Panc1 (cell line): ENCODE data around the gene CUL9. TPM values are rescaled to one million over a fixed set of nuclear protein-coding genes. Genes with fewer than 3 reads are reported as not detected.

Experiments
- ATAC-seq: fragments of 200-7000 bp; cut with Tn5 transposase; 2 replicates; pipeline ENCODE4 v1.9.1; 2020; ENCODE audit warnings: mild to moderate bottlenecking, moderate library complexity
- BruUV-seq: library from RNA; stranded (reverse); fragments of 400-500 nt; replicated peaks from 2 replicates; lab custom pipeline; 2021; lab: Mats Ljungman, UMichigan
- CTCF ChIA-PET: fragments of 300-600 bp; sonication (Branson Sonifier 250); formaldehyde crosslinking; loops from one replicate; lab custom pipeline; 2022; ENCODE audit warnings: antibody characterized with exemption; lab: Charles Lee
- POLR2A ChIA-PET: fragments of 300-600 bp; sonication (Branson Sonifier 250); formaldehyde crosslinking; loops from one replicate; lab custom pipeline; 2022; ENCODE audit warnings: antibody characterized with exemption; lab: Charles Lee
- DNase-seq: peaks from one replicate; pipeline ENCODE4 v3.0.0-alpha.2; 2010; ENCODE audit warnings: low read depth, low spot score
- H3K27ac ChIP-seq: 2 replicates; pipeline ENCODE4 v1.5.1; 2011; ENCODE audit warnings: mild to moderate bottlenecking, low read length, inconsistent platforms
- H3K27me3 ChIP-seq: fragments of 200-500 bp; sonication (Bioruptor generic); 2 replicates; pipeline ENCODE4 v1.6.0; 2014; ENCODE audit warnings: low read length, inconsistent platforms; ENCODE audit not compliant: control insufficient read depth, insufficient read depth
- H3K36me3 ChIP-seq: fragments of 200-500 bp; sonication (Bioruptor generic); 2 replicates; pipeline ENCODE4 v1.5.1; 2014; ENCODE audit warnings: inconsistent platforms, mild to moderate bottlenecking, low read length, moderate library complexity; ENCODE audit not compliant: control insufficient read depth, insufficient read depth
- H3K4me1 ChIP-seq: 2 replicates; pipeline ENCODE4 v1.5.1; 2011; ENCODE audit warnings: inconsistent platforms, mild to moderate bottlenecking, low read length, moderate library complexity; ENCODE audit not compliant: control insufficient read depth, insufficient read depth
- H3K4me3 ChIP-seq, 2 experiments: 2 replicates each; pipeline ENCODE4 v1.5.1; 2011 to 2012; ENCODE audit warnings: low read depth in 2 of 2, low read length in 2 of 2, mild to moderate bottlenecking in 2 of 2, inconsistent platforms in 1 of 2, moderate library complexity in 1 of 2
- H3K9me3 ChIP-seq: fragments of 200-500 bp; sonication (Bioruptor generic); 2 replicates; pipeline ENCODE4 v1.5.1; 2014; ENCODE audit warnings: low read depth, mild to moderate bottlenecking, inconsistent platforms, low read length, moderate library complexity; ENCODE audit not compliant: control insufficient read depth, insufficient read depth
- CTCF ChIP-seq: fragments of 450-650 bp; IDR thresholded peaks from 2 replicates; pipeline ENCODE4 v1.5.1; 2017; ENCODE audit warnings: mild to moderate bottlenecking
- POLR2AphosphoS5 ChIP-seq: IDR thresholded peaks from 2 replicates; pipeline ENCODE4 v1.6.1; 2012; ENCODE audit warnings: mild to moderate bottlenecking, low read depth, low read length, moderate library complexity
- REST ChIP-seq, 2 experiments: IDR thresholded peaks; 2 replicates each; pipeline ENCODE4 v1.6.1; 2011 to 2012; ENCODE audit warnings: low read depth in 2 of 2, control low read depth in 1 of 2, low read length in 1 of 2, mild to moderate bottlenecking in 1 of 2, moderate library complexity in 1 of 2; ENCODE audit not compliant: insufficient read depth in 1 of 2
- SIN3A ChIP-seq: IDR thresholded peaks from 2 replicates; pipeline ENCODE4 v1.6.1; 2012; ENCODE audit warnings: low read depth, mild to moderate bottlenecking, low read length, moderate library complexity, borderline replicate concordance; ENCODE audit not compliant: insufficient read depth
- TCF7L2 ChIP-seq: IDR thresholded peaks from 2 replicates; pipeline ENCODE4 v1.6.1; 2011; ENCODE audit warnings: mild to moderate bottlenecking, low read depth, low read length, inconsistent platforms
- in situ Hi-C: cut with HindIII; loops from 2 replicates; pipeline ENCODE4 v1.10.0; 2016; ENCODE audit warnings: low sequenced_read_pairs, low pct_unique_long_range_greater_than_20kb
- intact Hi-C: fragments of 100-400 bp; cut with micrococcal nuclease; formaldehyde crosslinking; loops from one replicate; pipeline ENCODE4 v1.10.0; 2022; ENCODE audit not compliant: unreplicated experiment
- total RNA-seq: library from RNA; stranded (reverse); gene quantifications from one replicate; pipeline ENCODE4 v1.2.1, GENCODE V29; 2021; ENCODE audit not compliant: unreplicated experiment

Gene CUL9
- total RNA-seq, 1 experiment from 2014 or later, result 54.3 TPM

GRCh38 chr6:43267619-43268354, 85.8 kb downstream of the CUL9 start:
- intact Hi-C loops, result no loop called here

GRCh38 chr6:43268355-43268700, 86.3 kb downstream of the CUL9 start:
- no peak overlapping the region for H3K4me3 ChIP-seq
- POLR2A ChIA-PET, result no interaction called here
- no peaks in the 10 kb centered on the region for H3K27me3 ChIP-seq
- H3K4me1 ChIP-seq, result peaks cover 9% of the 10 kb centered on the region
- H3K9me3 ChIP-seq, result no peaks in the 10 kb centered on the region
- no peak overlapping the region for H3K27ac ChIP-seq
- in situ Hi-C loops, result no loop called here
- CTCF ChIA-PET, result no interaction called here
- ATAC-seq (no peak), DNase-seq (no peak)
- H3K36me3 ChIP-seq, result no peaks in the 10 kb centered on the region
- intact Hi-C loops, result no loop called here
- TF ChIP-seq SIN3A (no peak), POLR2AphosphoS5 (no peak), REST (IDR thresholded peaks at IDR 0.05; ENCODE audit: insufficient read depth in 1 of 2, low read depth in 2 of 2, low read length in 1 of 2) (no peak), CTCF (no peak), TCF7L2 (no peak)
- no TSS peak for BruUV-seq

More at GRCh38 chr6:43267619-43268354, 85.8 kb downstream of the CUL9 start:
- no TSS peak for BruUV-seq
- ChIA-PET CTCF (no interaction called here), POLR2A (no interaction called here)
- in situ Hi-C loops, result no loop called here
- H3K27me3 ChIP-seq, result no peaks in the 10 kb centered on the region
- H3K9me3 ChIP-seq, result no peaks in the 10 kb centered on the region
- peaks cover 9% of the 10 kb centered on the region for H3K4me1 ChIP-seq
- ATAC-seq (no peak), DNase-seq (no peak)
- no peak for TF ChIP-seq POLR2AphosphoS5
- no peak for TF ChIP-seq CTCF
- no peak for TF ChIP-seq SIN3A
- TF ChIP-seq REST (IDR thresholded peaks at IDR 0.05; ENCODE audit: insufficient read depth in 1 of 2, low read depth in 2 of 2, low read length in 1 of 2), result no peak
- no peak for TF ChIP-seq TCF7L2
- no peak overlapping the region for H3K4me3 ChIP-seq
- no peaks in the 10 kb centered on the region for H3K36me3 ChIP-seq
- no peak overlapping the region for H3K27ac ChIP-seq
